Lower lobe of right lung (tissue), 2 donors: Measurements from ENCODE around the gene KCP. TPM values are rescaled to one million over a fixed set of nuclear protein-coding genes. Genes with fewer than 3 reads are reported as not detected.

Experiments
- ATAC-seq, 2 donors: fragments of 200-7000 bp; cut with Tn5 transposase; one replicate each; pipeline ENCODE4 v1.9.1; 2020 to 2022; ENCODE audit warnings: mild to moderate bottlenecking in 2 of 2, moderate library complexity in 2 of 2
- DNase-seq: peaks from one replicate; pipeline ENCODE4 v3.0.0-alpha.2; 2020
- H3K27ac ChIP-seq: fragments of 200-600 bp; one replicate; pipeline ENCODE4 v1.8.0; 2022
- H3K27me3 ChIP-seq: fragments of 200-600 bp; one replicate; pipeline ENCODE4 v1.8.0; 2022; ENCODE audit warnings: low read depth
- H3K36me3 ChIP-seq: fragments of 200-600 bp; one replicate; pipeline ENCODE4 v1.8.0; 2022; ENCODE audit warnings: mild to moderate bottlenecking
- H3K4me1 ChIP-seq: fragments of 200-600 bp; one replicate; pipeline ENCODE4 v1.8.0; 2022
- H3K4me3 ChIP-seq: fragments of 200-600 bp; one replicate; pipeline ENCODE4 v1.8.0; 2022; ENCODE audit warnings: mild to moderate bottlenecking
- H3K9me3 ChIP-seq: fragments of 200-600 bp; one replicate; pipeline ENCODE4 v1.8.0; 2022
- intact Hi-C: fragments of 100-400 bp; cut with DNase I; formaldehyde crosslinking; loops from one replicate; pipeline ENCODE4 v1.11.0; 2022
- total RNA-seq: library from RNA; stranded (reverse); fragmentation: NEBNext Ultra II Directional; extraction: Animal tissue kit (Norgen Biotek cat#: 25700); gene quantifications from one replicate; pipeline ENCODE4 v1.2.1, GENCODE V29; 2021
- TF ChIP-seq, protein P1 (sequence below): fragments of 200-600 bp; IDR thresholded peaks from one replicate; pipeline ENCODE4 v1.8.0; 2022; ENCODE audit warnings: antibody characterized with exemption, mild to moderate bottlenecking
- donor health status: DM: no; HTN: yes; CAD: no; lungs with severe emphysema.

Gene KCP
- total RNA-seq, 1 donor from 2014 or later: 1.3 TPM

DNA sequence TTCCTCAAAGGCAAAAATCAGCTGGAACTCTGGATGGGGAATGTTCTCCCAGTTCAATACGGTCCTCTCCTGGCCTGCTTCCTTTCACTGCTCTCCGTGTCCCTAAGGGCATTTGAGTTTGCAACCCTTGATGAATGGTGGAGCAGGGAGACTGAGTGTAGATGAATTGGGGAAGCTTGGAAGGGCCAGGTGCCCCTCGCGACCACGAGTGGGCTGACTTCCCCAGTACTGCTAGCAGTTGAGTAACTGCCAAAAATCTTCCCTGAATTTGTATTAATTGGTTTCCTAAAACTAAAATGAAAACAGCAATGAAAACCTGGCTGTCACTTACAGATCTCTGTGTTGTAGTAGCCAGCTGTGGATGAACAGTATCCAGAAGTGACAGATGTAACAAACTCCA is 40.8 kb upstream of the KCP start:
- no peak for ATAC-seq
- Histone ChIP-seq H3K4me3 (no peak overlapping the region), H3K36me3 (peaks cover 76% of the 10 kb centered on the region), H3K27ac (no peak overlapping the region), H3K9me3 (no peaks in the 10 kb centered on the region), H3K4me1 (peaks cover 19% of the 10 kb centered on the region), H3K27me3 (no peaks in the 10 kb centered on the region)
- intact Hi-C loops: no loop called here
- no peak for DNase-seq
- TF ChIP-seq, protein P1, sequence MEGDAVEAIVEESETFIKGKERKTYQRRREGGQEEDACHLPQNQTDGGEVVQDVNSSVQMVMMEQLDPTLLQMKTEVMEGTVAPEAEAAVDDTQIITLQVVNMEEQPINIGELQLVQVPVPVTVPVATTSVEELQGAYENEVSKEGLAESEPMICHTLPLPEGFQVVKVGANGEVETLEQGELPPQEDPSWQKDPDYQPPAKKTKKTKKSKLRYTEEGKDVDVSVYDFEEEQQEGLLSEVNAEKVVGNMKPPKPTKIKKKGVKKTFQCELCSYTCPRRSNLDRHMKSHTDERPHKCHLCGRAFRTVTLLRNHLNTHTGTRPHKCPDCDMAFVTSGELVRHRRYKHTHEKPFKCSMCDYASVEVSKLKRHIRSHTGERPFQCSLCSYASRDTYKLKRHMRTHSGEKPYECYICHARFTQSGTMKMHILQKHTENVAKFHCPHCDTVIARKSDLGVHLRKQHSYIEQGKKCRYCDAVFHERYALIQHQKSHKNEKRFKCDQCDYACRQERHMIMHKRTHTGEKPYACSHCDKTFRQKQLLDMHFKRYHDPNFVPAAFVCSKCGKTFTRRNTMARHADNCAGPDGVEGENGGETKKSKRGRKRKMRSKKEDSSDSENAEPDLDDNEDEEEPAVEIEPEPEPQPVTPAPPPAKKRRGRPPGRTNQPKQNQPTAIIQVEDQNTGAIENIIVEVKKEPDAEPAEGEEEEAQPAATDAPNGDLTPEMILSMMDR: no peak

DNA sequence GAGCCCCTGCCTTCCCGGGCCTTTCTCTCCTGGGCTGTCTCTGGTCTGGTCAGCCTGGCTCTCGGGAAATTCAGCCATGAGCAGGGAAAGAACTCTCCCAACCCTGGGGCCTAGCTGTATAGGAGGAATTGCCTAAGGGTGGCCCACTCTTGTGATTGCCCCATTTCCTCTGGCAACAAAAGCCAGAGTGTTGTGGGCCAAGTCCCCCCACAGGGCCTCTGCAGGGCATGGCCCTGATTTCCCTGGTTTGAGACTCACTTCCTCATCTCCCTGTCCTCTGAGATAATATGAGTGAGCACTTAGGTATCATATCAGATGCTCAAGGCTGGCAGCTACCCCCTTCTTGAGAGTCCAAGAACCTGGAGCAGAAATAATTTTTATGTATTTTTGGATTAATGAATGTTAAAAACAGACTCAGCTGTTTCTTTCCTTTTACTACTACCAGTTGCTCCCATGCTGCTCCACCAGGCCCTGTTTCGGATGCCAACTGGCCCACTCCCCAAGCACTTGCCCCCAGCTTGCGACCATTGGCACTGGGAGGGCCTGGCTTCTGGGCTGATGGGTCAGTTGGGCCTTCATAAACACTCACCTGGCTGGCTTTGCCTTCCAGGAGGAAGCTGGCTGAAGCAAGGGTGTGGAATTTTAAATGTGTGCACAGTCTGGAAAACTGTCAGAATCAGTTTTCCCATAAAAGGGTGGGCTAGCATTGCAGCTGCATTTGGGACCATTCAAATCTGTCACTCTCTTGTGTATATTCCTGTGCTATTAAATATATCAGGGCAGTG is 38.7 kb upstream of the KCP start:
- TF ChIP-seq, protein P1: no peak
- Histone ChIP-seq H3K9me3 (no peaks in the 10 kb centered on the region), H3K36me3 (peaks cover 64% of the 10 kb centered on the region), H3K4me3 (no peak overlapping the region), H3K4me1 (peaks cover 19% of the 10 kb centered on the region), H3K27ac (no peak overlapping the region), H3K27me3 (no peaks in the 10 kb centered on the region)
- DNase-seq (no peak), ATAC-seq (peak; percentile 59 to 66)
- intact Hi-C loops: no loop called here

DNA sequence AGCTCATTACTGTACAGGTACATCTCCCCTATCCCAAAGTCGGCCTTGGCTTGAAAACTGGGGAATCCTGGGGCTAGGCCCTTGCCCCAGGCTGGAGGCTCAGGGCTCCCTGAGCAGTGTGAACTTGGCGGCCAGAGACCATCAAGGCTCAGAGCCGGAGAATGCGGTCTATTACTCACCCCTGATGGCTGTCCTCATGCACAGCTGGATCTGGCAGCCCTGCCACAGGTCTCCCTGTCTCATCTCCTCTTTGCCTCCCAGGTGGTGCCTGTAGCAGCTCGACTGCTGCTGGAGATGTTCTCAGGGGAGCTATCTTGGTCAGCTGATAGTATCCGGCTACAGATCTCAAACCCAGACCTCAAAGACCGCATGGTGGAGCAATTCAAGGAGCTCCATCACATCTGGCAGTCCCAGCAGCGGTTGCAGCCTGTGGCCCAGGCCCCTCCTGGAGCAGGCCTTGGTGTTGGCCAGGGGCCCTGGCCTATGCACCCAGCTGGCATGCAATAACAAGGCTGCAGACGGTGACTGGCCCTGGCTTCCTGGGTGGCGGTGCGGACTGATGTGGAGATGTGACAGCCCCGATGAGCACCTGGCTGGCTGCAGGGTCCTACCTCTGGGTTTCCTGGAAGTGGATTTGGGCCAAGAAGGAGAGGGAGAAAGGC is 37.9 kb upstream of the KCP start:
- DNase-seq (no peak), ATAC-seq (peak in 1 of 2 donors; percentile 5)
- H3K4me3 ChIP-seq: no peak overlapping the region
- H3K4me1 ChIP-seq: peaks cover 19% of the 10 kb centered on the region
- peaks cover 57% of the 10 kb centered on the region for H3K36me3 ChIP-seq
- no peaks in the 10 kb centered on the region for H3K9me3 ChIP-seq
- no peaks in the 10 kb centered on the region for H3K27me3 ChIP-seq
- intact Hi-C loops: no loop called here
- TF ChIP-seq, protein P1: no peak
- H3K27ac ChIP-seq: no peak overlapping the region

DNA sequence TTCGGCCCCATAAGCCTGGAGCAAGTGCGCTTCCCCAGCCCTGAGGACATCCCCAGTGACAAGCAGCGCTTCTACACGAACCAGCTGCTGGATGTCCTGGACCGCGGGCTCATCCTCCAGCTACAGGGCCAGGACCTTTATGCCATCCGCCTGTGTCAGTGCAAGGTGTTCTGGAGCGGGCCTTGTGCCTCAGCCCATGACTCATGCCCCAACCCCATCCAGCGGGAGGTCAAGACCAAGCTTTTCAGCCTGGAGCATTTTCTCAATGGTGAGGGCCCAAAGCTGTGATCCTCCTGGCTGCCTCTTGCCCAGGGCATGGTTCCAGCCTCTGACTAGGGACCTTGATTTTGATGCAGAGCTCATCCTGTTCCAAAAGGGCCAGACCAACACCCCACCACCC is 37.3 kb upstream of the KCP start:
- H3K36me3 ChIP-seq: peaks cover 51% of the 10 kb centered on the region
- H3K27me3 ChIP-seq: no peaks in the 10 kb centered on the region
- peaks cover 19% of the 10 kb centered on the region for H3K4me1 ChIP-seq
- DNase-seq (no peak), ATAC-seq (peak in 1 of 2 donors; percentile 7)
- intact Hi-C loops: no loop called here
- H3K4me3 ChIP-seq: no peak overlapping the region
- no peak overlapping the region for H3K27ac ChIP-seq
- no peaks in the 10 kb centered on the region for H3K9me3 ChIP-seq
- TF ChIP-seq, protein P1: no peak

DNA sequence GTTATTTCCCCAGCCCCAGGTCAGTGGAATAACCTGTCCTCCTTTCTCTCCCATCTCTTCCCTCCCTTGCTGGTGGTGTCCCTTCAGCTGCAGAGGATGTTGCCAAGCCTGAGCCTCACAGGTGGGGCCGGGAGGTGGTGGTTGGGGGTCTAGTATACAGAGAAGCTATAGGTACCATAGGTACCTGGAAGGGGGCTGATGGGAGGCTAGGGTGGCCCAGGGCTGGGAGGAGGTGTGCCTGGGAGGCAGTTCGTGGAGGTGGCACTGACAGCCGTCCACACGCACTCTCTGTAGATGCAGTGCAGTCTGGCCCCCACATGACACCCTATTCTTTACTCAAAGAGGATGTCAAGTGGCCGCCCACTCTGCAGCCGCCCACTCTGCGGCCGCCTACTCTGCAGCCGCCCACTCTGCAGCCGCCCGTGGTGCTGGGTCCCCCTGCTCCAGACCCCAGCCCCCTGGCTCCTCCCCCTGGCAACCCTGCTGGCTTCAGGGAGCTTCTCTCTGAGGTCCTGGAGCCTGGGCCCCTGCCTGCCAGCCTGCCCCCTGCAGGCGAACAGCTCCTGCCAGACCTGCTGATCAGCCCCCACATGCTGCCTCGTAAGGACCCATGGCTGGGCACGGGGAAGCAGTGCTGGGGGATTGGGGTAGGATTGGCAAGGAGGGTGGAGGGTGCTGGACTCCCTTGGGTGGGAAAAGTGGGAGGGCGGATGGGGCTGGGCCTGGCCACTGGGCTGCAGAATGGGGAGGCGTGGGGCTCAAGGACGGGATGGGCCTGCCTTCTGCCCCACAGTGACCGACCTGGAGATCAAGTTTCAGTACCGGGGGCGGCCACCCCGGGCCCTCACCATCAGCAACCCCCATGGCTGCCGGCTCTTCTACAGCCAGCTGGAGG is 36.7 kb upstream of the KCP start:
- ATAC-seq (peak in 1 of 2 donors; percentile 11), DNase-seq (no peak)
- no peaks in the 10 kb centered on the region for H3K9me3 ChIP-seq
- H3K4me3 ChIP-seq: no peak overlapping the region
- TF ChIP-seq, protein P1: no peak
- peaks cover 44% of the 10 kb centered on the region for H3K36me3 ChIP-seq
- intact Hi-C loops: no loop called here
- no peaks in the 10 kb centered on the region for H3K27me3 ChIP-seq
- peaks cover 19% of the 10 kb centered on the region for H3K4me1 ChIP-seq
- no peak overlapping the region for H3K27ac ChIP-seq
